NCI-H2029 treated with DMSO at 0.1 percent for 48 hours (cell line): ENCODE results near the gene KCNG2.

ENCODE experiments used
- DNase-seq: peaks from one replicate; lab custom pipeline; 2025; lab: John Stamatoyannopoulos, UW

The KCNG2 gene

GRCh38 chr18:79942786-79943607 lies 145.3 kb downstream of the KCNG2 start:
- no peak for DNase-seq

GRCh38 chr18:79943608-79944125 lies 145.9 kb downstream of the KCNG2 start:
- DNase-seq = no peak

- DNase-seq = no peak
These were observed 146.5 kb downstream of the KCNG2 start for GRCh38 chr18:79944126-79944731.

- DNase-seq = no peak
These were observed 147.0 kb downstream of the KCNG2 start for GRCh38 chr18:79944746-79945117.

GRCh38 chr18:79945118-79946042 lies 147.6 kb downstream of the KCNG2 start:
- no peak for DNase-seq

GRCh38 chr18:79947054-79947755 lies 149.5 kb downstream of the KCNG2 start:
- no peak for DNase-seq

- DNase-seq = no peak
These were observed 150.3 kb downstream of the KCNG2 start for GRCh38 chr18:79947881-79948610.

GRCh38 chr18:79948719-79949411 lies 151.1 kb downstream of the KCNG2 start:
- DNase-seq = no peak
